Kidney (tissue), 14 donors: ENCODE data around the gene HDAC9. TPM values are rescaled to one million over a fixed set of nuclear protein-coding genes. Genes with fewer than 3 reads are reported as not detected.

ENCODE experiments used
- DNase-seq, 5 donors: peaks; one replicate each; pipeline ENCODE4 v3.0.0-alpha.2; 2013 to 2020
- FAIRE-seq: peaks from 2 replicates; lab custom pipeline; 2012; peaks lifted over from hg19 to GRCh38; lab: Jason Lieb, UNC
- H3K27ac ChIP-seq, 2 donors: one replicate each; pipeline ENCODE4 v1.7.0; 2013; ENCODE audit warnings: low read depth in 2 of 2, low read length in 2 of 2, inconsistent platforms in 1 of 2
- H3K27me3 ChIP-seq: one replicate; pipeline ENCODE4 v1.7.1; 2013; ENCODE audit warnings: low read length, inconsistent platforms; ENCODE audit not compliant: control insufficient read depth, insufficient read depth
- H3K36me3 ChIP-seq, 3 donors: one replicate each; pipeline versions ENCODE4 v1.7.0 to v1.7.1; 2013; ENCODE audit warnings: low read length in 3 of 3, control low read depth in 1 of 3, inconsistent platforms in 1 of 3; ENCODE audit not compliant: insufficient read depth in 3 of 3, control insufficient read depth in 2 of 3
- H3K4me1 ChIP-seq, 3 donors: one replicate each; pipeline versions ENCODE4 v1.7.0 to v1.7.1; 2013; ENCODE audit warnings: low read length in 3 of 3, inconsistent platforms in 1 of 3, low read depth in 1 of 3; ENCODE audit not compliant: control insufficient read depth in 2 of 3, insufficient read depth in 2 of 3
- H3K4me3 ChIP-seq, 3 donors: one replicate each; pipeline versions ENCODE4 v1.7.0 to v1.8.1; 2013; ENCODE audit warnings: low read length in 3 of 3, control low read depth in 1 of 3, inconsistent platforms in 1 of 3
- H3K9ac ChIP-seq, 3 donors: one replicate each; pipeline versions ENCODE4 v1.7.0 to v1.7.1; 2013; ENCODE audit warnings: low read length in 3 of 3, control low read depth in 1 of 3, inconsistent platforms in 1 of 3
- H3K9me3 ChIP-seq, 3 donors: one replicate each; pipeline versions ENCODE4 v1.7.0 to v1.7.1; 2013; ENCODE audit warnings: low read length in 3 of 3, control low read depth in 1 of 3, inconsistent platforms in 1 of 3; ENCODE audit not compliant: control insufficient read depth in 2 of 3, insufficient read depth in 1 of 3
- CTCF ChIP-seq: IDR thresholded peaks from 3 replicates; pipeline ENCODE4 v1.5.1; 2012; ENCODE audit warnings: mild to moderate bottlenecking, moderate library complexity, borderline replicate concordance; ENCODE audit not compliant: insufficient read depth; ENCODE audit errors: extremely low read depth
- intact Hi-C: fragments of 100-400 bp; cut with DNase I; formaldehyde crosslinking; loops from one replicate; pipeline ENCODE4 v1.11.1; 2022
- polyA plus RNA-seq: library from polyadenylated mRNA; stranded (reverse); fragments of 350-450 nt; fragmentation: Illumina TruSeq; extraction: RNeasy Lipid Tissue Mini Kit (QIAGEN cat#74804); gene quantifications from one replicate; pipeline ENCODE4 v1.2.3, GENCODE V29; 2014; ENCODE audit warnings: low read depth, low replicate concordance; ENCODE audit not compliant: insufficient read depth
- total RNA-seq: library from RNA; stranded (reverse); fragmentation: NEBNext Ultra II Directional; extraction: Animal tissue kit (Norgen Biotek cat#: 25700); gene quantifications from one replicate; pipeline ENCODE4 v1.2.1, GENCODE V29; 2021
- donor health status: control.
- donor health status: control.
- donor health status: control.
- donor health status: control.
- donor health status: control.
- donor health status: DM: yes; HTN: yes; CAD: no.
- donor health status: Normal renal cell carcinoma (clear cell type).

Gene HDAC9
- total and polyA plus RNA-seq, 2 donors from 2014 or later, result 2.1 to 22.1 TPM

- Histone ChIP-seq H3K4me1 (no peaks in the 10 kb centered on the region), H3K36me3 (no peaks in the 10 kb centered on the region), H3K4me3 (no peak overlapping the region), H3K9ac (no peak overlapping the region), H3K27ac (no peak overlapping the region), H3K9me3 (no peaks in the 10 kb centered on the region), H3K27me3 (no peaks in the 10 kb centered on the region)
- FAIRE-seq (no peak), DNase-seq (peak in 1 of 5 donors; percentile 35)
- intact Hi-C loops, result no loop called here
- no peak for TF ChIP-seq CTCF
These were observed 56.9 kb downstream of the HDAC9 start for GRCh38 chr7:18552316-18552916.

GRCh38 chr7:18552943-18553604, 57.5 kb downstream of the HDAC9 start:
- Histone ChIP-seq H3K4me3 (no peak overlapping the region), H3K9ac (no peak overlapping the region), H3K9me3 (no peaks in the 10 kb centered on the region), H3K27ac (no peak overlapping the region), H3K27me3 (no peaks in the 10 kb centered on the region), H3K36me3 (no peaks in the 10 kb centered on the region), H3K4me1 (no peaks in the 10 kb centered on the region)
- TF ChIP-seq CTCF, result no peak
- intact Hi-C loops, result no loop called here
- FAIRE-seq, result no peak
- DNase-seq, result peak in 2 of 5 donors; percentile 39 to 48

GRCh38 chr7:18553605-18554003, 58.1 kb downstream of the HDAC9 start:
- FAIRE-seq, result no peak
- intact Hi-C loops, result no loop called here

More at GRCh38 chr7:18553605-18554003, 58.1 kb downstream of the HDAC9 start:
- no peaks in the 10 kb centered on the region for H3K27me3 ChIP-seq
- H3K4me3 ChIP-seq, result no peak overlapping the region
- H3K27ac ChIP-seq, result no peak overlapping the region
- no peaks in the 10 kb centered on the region for H3K4me1 ChIP-seq
- no peaks in the 10 kb centered on the region for H3K9me3 ChIP-seq
- H3K36me3 ChIP-seq, result no peaks in the 10 kb centered on the region
- no peak for TF ChIP-seq CTCF
- DNase-seq, result no peak
- no peak overlapping the region for H3K9ac ChIP-seq
